Measurements from ENCODE around the gene LMOD2. TPM values are rescaled to one million over a fixed set of nuclear protein-coding genes. Genes with fewer than 3 reads are reported as not detected.
A peak's percentile ranks its signal among the peaks of the same experiment; 100 is the strongest.
"Not testable (repeated sequence)": the region's sequence is repeated elsewhere in the genome, so short reads cannot be mapped to it uniquely, and the experiment has no call there.

The LMOD2 gene
- total RNA-seq, 1 experiment from 2014 or later, result not detected

DNA sequence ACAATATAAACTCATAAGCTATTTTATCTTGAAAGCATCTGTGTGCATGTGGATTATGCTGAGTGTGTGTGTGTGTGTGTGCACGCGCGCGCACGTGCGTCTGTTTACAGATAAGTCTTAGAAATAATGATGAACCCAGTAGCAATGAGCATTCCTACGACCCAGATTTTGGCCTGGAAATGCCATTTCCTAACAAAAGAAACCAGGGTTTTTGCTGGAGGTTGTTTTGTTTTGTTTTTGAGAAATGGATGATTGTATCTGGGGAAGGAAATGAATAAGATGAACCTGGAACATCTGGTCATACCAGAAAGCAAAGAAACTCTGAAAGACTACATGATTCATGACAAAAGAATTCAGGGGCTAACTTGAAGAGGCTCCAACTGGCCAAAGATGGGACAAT lies 22.1 kb upstream of the LMOD2 start:
- DNase-seq (ENCODE audit: low read depth, low spot score) (no peak), ATAC-seq (no peak)
- Histone ChIP-seq H3K79me2 (ENCODE audit: insufficient read depth, low read length) (no peaks in the 10 kb centered on the region), H3K4me2 (ENCODE audit: low read length) (no peak overlapping the region), H3K9ac (ENCODE audit: low read length) (no peak overlapping the region), H3K9me2 (ENCODE audit: insufficient read depth) (no peaks in the 10 kb centered on the region), H3K4me3 (replicated peaks in 1 of 2; ENCODE audit: low read depth in 1 of 2, low read length in 2 of 2) (no peak overlapping the region), H4K20me1 (ENCODE audit: insufficient read depth) (no peaks in the 10 kb centered on the region), H3K4me1 (ENCODE audit: control insufficient read depth in 1 of 2, insufficient read depth in 2 of 2, low read length in 2 of 2) (peaks cover 0 to 8% of the 10 kb centered on the region in 2 experiments; a peak in 1 of 4 replicates), H3K36me3 (ENCODE audit: control insufficient read depth in 1 of 2, insufficient read depth in 2 of 2, low read length in 2 of 2) (no peaks in the 10 kb centered on the region), H3K9me3 (ENCODE audit: control insufficient read depth in 1 of 2, insufficient read depth in 1 of 2, low read depth in 1 of 2, low read length in 2 of 2) (no peaks in the 10 kb centered on the region), H3K27ac (ENCODE audit: low read depth, low read length) (no peak overlapping the region), H3K27me3 (ENCODE audit: insufficient read depth, low read length) (no peaks in the 10 kb centered on the region), H2AFZ (ENCODE audit: low read depth, low read length, poor library complexity, severe bottlenecking) (peak overlapping the region; percentile 31)
- POLR2A ChIA-PET, result no interaction called here
- TF ChIP-seq, protein P1, sequence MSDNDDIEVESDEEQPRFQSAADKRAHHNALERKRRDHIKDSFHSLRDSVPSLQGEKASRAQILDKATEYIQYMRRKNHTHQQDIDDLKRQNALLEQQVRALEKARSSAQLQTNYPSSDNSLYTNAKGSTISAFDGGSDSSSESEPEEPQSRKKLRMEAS (IDR thresholded peaks at IDR 0.05), result no peak
- TF ChIP-seq ZNF274 (IDR thresholded peaks at IDR 0.05; ENCODE audit: low read depth, low read length) (no peak), SIN3A (IDR thresholded peaks at IDR 0.05; ENCODE audit: low read depth) (no peak), CTCF (IDR thresholded peaks at IDR 0.05 in 2 of 3, conservative IDR thresholded peaks at IDR 0.05 in 1 of 3; ENCODE audit: borderline replicate concordance in 1 of 3, insufficient read depth in 1 of 3, low read depth in 2 of 3, low read length in 2 of 3) (no peak), POLR2AphosphoS5 (IDR thresholded peaks at IDR 0.05; ENCODE audit: low read depth, low read length) (no peak), ATF3 (IDR thresholded peaks at IDR 0.05) (no peak), YY1 (IDR thresholded peaks at IDR 0.05; ENCODE audit: extremely low read depth, insufficient replicate concordance, low read depth, low read length) (no peak), CEBPB (IDR thresholded peaks at IDR 0.05; ENCODE audit: low read depth) (no peak), EGR1 (IDR thresholded peaks at IDR 0.05; ENCODE audit: low read depth) (no peak), EZH2 (IDR thresholded peaks at IDR 0.05) (no peak), EZH2phosphoT487 (IDR thresholded peaks at IDR 0.05; ENCODE audit: borderline replicate concordance) (no peak), TCF7L2 (IDR thresholded peaks at IDR 0.05; ENCODE audit: borderline replicate concordance, extremely low read depth, insufficient read depth, insufficient read length) (no peak), ELF1 (IDR thresholded peaks at IDR 0.05; ENCODE audit: borderline replicate concordance, low read depth) (no peak), FOSL1 (IDR thresholded peaks at IDR 0.05; ENCODE audit: low read depth) (no peak)
- TF ChIP-seq, protein P2, sequence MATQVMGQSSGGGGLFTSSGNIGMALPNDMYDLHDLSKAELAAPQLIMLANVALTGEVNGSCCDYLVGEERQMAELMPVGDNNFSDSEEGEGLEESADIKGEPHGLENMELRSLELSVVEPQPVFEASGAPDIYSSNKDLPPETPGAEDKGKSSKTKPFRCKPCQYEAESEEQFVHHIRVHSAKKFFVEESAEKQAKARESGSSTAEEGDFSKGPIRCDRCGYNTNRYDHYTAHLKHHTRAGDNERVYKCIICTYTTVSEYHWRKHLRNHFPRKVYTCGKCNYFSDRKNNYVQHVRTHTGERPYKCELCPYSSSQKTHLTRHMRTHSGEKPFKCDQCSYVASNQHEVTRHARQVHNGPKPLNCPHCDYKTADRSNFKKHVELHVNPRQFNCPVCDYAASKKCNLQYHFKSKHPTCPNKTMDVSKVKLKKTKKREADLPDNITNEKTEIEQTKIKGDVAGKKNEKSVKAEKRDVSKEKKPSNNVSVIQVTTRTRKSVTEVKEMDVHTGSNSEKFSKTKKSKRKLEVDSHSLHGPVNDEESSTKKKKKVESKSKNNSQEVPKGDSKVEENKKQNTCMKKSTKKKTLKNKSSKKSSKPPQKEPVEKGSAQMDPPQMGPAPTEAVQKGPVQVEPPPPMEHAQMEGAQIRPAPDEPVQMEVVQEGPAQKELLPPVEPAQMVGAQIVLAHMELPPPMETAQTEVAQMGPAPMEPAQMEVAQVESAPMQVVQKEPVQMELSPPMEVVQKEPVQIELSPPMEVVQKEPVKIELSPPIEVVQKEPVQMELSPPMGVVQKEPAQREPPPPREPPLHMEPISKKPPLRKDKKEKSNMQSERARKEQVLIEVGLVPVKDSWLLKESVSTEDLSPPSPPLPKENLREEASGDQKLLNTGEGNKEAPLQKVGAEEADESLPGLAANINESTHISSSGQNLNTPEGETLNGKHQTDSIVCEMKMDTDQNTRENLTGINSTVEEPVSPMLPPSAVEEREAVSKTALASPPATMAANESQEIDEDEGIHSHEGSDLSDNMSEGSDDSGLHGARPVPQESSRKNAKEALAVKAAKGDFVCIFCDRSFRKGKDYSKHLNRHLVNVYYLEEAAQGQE (IDR thresholded peaks at IDR 0.05; ENCODE audit: low read depth), result no peak
- CTCF ChIA-PET, result interaction anchor here (1.0 kb wide), 1 partner anchor 49 kb away, joined by 3 read pairs; no protein-coding TSS in a partner anchor
- RAD21 ChIA-PET (ENCODE audit: low non-redundant PET in 1 of 2, low total read pairs in 2 of 2, uncharacterized antibody in 2 of 2, unreplicated experiment in 2 of 2), result no interaction called here
- intact Hi-C loops (cut with micrococcal nuclease), result loop anchor here (10.0 kb wide), 1 partner anchor 139 kb away; no protein-coding TSS in a partner anchor
- no TSS peak for BruUV-seq (replicated peaks)

DNA sequence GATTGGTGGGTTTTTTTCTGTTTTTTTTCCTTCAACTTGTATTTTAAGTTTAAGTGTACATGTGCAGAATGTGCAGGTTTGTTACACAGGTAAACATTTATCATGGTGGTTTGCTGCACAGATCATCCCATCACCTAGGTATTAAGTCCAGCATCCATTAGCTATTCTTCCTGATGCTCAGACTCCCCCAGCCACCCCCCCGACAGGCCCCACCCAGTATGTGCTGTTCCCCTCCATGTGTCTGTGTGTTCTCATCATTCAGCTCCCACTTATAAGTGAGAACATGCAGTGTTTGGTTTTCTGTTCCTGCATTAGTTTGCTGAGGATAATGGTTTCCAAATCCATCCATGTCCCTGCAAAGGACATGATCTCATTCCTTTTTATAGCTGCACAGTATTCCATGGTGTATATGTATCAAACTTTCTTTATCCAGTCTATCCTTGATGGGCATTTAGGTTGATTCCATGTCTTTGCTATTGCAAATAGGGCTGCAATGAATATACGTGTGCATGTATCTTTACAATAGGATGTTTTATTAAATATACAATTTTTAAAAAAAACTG lies 21.6 kb upstream of the LMOD2 start:
- H3K27ac ChIP-seq (ENCODE audit: low read depth, low read length); H3K4me3 ChIP-seq (replicated peaks in 1 of 2; ENCODE audit: low read depth in 1 of 2, low read length in 2 of 2); H3K79me2 ChIP-seq (ENCODE audit: insufficient read depth, low read length); H3K36me3 ChIP-seq (ENCODE audit: control insufficient read depth in 1 of 2, insufficient read depth in 2 of 2, low read length in 2 of 2); H3K27me3 ChIP-seq (ENCODE audit: insufficient read depth, low read length); BruUV-seq (replicated peaks); H4K20me1 ChIP-seq (ENCODE audit: insufficient read depth); POLR2A ChIA-PET; H3K4me2 ChIP-seq (ENCODE audit: low read length); RAD21 ChIA-PET (ENCODE audit: low non-redundant PET in 1 of 2, low total read pairs in 2 of 2, uncharacterized antibody in 2 of 2, unreplicated experiment in 2 of 2); H3K4me1 ChIP-seq (ENCODE audit: control insufficient read depth in 1 of 2, insufficient read depth in 2 of 2, low read length in 2 of 2); ATAC-seq; DNase-seq (ENCODE audit: low read depth, low spot score); H3K9me3 ChIP-seq (ENCODE audit: control insufficient read depth in 1 of 2, insufficient read depth in 1 of 2, low read depth in 1 of 2, low read length in 2 of 2); H3K9ac ChIP-seq (ENCODE audit: low read length); H3K9me2 ChIP-seq (ENCODE audit: insufficient read depth): not testable (repeated sequence)
- CTCF ChIA-PET, result interaction anchor here (0.8 to 1.0 kb wide), 2 partner anchors 48 to 140 kb away, joined by 3 read pairs; no protein-coding TSS in a partner anchor
- intact Hi-C loops (cut with micrococcal nuclease), result loop anchor here (2.0 to 10.0 kb wide), 3 partner anchors 139 to 519 kb away; no protein-coding TSS in a partner anchor
- peak overlapping the region; percentile 31 for H2AFZ ChIP-seq (ENCODE audit: low read depth, low read length, poor library complexity, severe bottlenecking)

Measured in HCT116 (cell line).